Tibial nerve (tissue), 4 donors: ENCODE measurements around the gene KNG1.

Source experiments
- CTCF ChIP-seq, 5 experiments: fragments of 200-600 bp in 3 of 5; fragments of 450-650 bp in 2 of 5; sonication (generic) in 3 of 5; IDR thresholded peaks; one replicate each; pipeline ENCODE4 v1.5.1; 2016 to 2019; ENCODE audit warnings: antibody characterized with exemption in 5 of 5, mild to moderate bottlenecking in 3 of 5, moderate library complexity in 2 of 5
- EP300 ChIP-seq, 2 donors: sonication (generic); formaldehyde crosslinking; IDR thresholded peaks; one replicate each; pipeline ENCODE4 v1.6.1; 2017; ENCODE audit warnings: antibody characterized with exemption in 2 of 2, mild to moderate bottlenecking in 1 of 2
- POLR2A ChIP-seq, 2 donors: fragments of 450-650 bp; IDR thresholded peaks; one replicate each; pipeline ENCODE4 v1.6.1; 2017; ENCODE audit warnings: antibody characterized with exemption in 2 of 2, mild to moderate bottlenecking in 2 of 2, moderate library complexity in 2 of 2

- TF ChIP-seq EP300 (IDR thresholded peaks at IDR 0.05) (no peak), CTCF (IDR thresholded peaks at IDR 0.05) (no peak), POLR2A (IDR thresholded peaks at IDR 0.05) (no peak)
These were observed 33.2 kb upstream of the KNG1 start for GRCh38 chr3:186683979-186684378.
